ENCODE results near the gene GCK.
"Not testable (repeated sequence)": the region's sequence is repeated elsewhere in the genome, so short reads cannot be mapped to it uniquely, and the experiment has no call there.

GCK gene

GRCh38 chr7:44210107-44210506 is 20.9 kb upstream of the GCK start:
- no peak overlapping the region for H4K8ac ChIP-seq (ENCODE audit: low read depth, low read length)
- H3K4me2 ChIP-seq (ENCODE audit: low read length), result no peak overlapping the region
- H3K4me1 ChIP-seq (ENCODE audit: control insufficient read depth, low read depth, low read length), result no peaks in the 10 kb centered on the region
- WGBS (ENCODE audit: extremely low coverage, insufficient coverage, low lambda C conversion rate), result no CpG with 5 or more reads among the region's 5 CpGs
- no peak overlapping the region for H2BK5ac ChIP-seq (ENCODE audit: low read length)
- no peak overlapping the region for H3K4me3 ChIP-seq (ENCODE audit: low read length)
- H3K79me1 ChIP-seq (ENCODE audit: low read length), result peaks cover 2% of the 10 kb centered on the region
- no peak overlapping the region for H3K18ac ChIP-seq (ENCODE audit: low read length)
- H4K5ac ChIP-seq (ENCODE audit: low read length), result no peak overlapping the region
- no peaks in the 10 kb centered on the region for H3K79me2 ChIP-seq (ENCODE audit: control insufficient read depth, insufficient read depth, low read length)
- H3K23ac ChIP-seq (ENCODE audit: low read length), result no peak overlapping the region
- no peak for DNase-seq
- no peak overlapping the region for H3K27ac ChIP-seq (ENCODE audit: low read depth, low read length)
- H3K36me3 ChIP-seq (ENCODE audit: control insufficient read depth, insufficient read depth, low read length), result peaks cover 24% of the 10 kb centered on the region
- H3K56ac ChIP-seq (ENCODE audit: low read length), result no peak overlapping the region
- H3K4ac ChIP-seq (ENCODE audit: low read depth, low read length), result no peak overlapping the region
- no peak overlapping the region for H3K9ac ChIP-seq (ENCODE audit: low read length)
- no peak overlapping the region for H2AK5ac ChIP-seq (ENCODE audit: low read length)
- no peak overlapping the region for H2BK120ac ChIP-seq (ENCODE audit: low read depth, low read length)
- no peak overlapping the region for H2BK15ac ChIP-seq (replicated peaks; ENCODE audit: low read depth)
- H3K27me3 ChIP-seq (ENCODE audit: insufficient read depth, low read length, poor library complexity), result no peaks in the 10 kb centered on the region

GRCh38 chr7:44208085-44208484 is 18.8 kb upstream of the GCK start:
- Histone ChIP-seq H3K27ac (ENCODE audit: low read depth, low read length) (no peak overlapping the region), H2AK5ac (ENCODE audit: low read length) (no peak overlapping the region), H3K56ac (ENCODE audit: low read length) (no peak overlapping the region), H3K4ac (ENCODE audit: low read depth, low read length) (no peak overlapping the region), H2BK5ac (ENCODE audit: low read length) (no peak overlapping the region), H2BK15ac (replicated peaks; ENCODE audit: low read depth) (no peak overlapping the region), H3K4me2 (ENCODE audit: low read length) (no peak overlapping the region), H4K5ac (ENCODE audit: low read length) (no peak overlapping the region), H3K4me1 (ENCODE audit: control insufficient read depth, low read depth, low read length) (no peaks in the 10 kb centered on the region), H3K27me3 (ENCODE audit: insufficient read depth, low read length, poor library complexity) (no peaks in the 10 kb centered on the region), H3K9ac (ENCODE audit: low read length) (no peak overlapping the region), H3K36me3 (ENCODE audit: control insufficient read depth, insufficient read depth, low read length) (peaks cover 22% of the 10 kb centered on the region), H3K79me1 (ENCODE audit: low read length) (peaks cover 15% of the 10 kb centered on the region), H3K79me2 (ENCODE audit: control insufficient read depth, insufficient read depth, low read length) (peaks cover 9% of the 10 kb centered on the region), H3K4me3 (ENCODE audit: low read length) (no peak overlapping the region), H3K23ac (ENCODE audit: low read length) (no peak overlapping the region), H4K8ac (ENCODE audit: low read depth, low read length) (no peak overlapping the region), H2BK120ac (ENCODE audit: low read depth, low read length) (no peak overlapping the region), H3K18ac (ENCODE audit: low read length) (no peak overlapping the region)
- no CpG with 5 or more reads among the region's 7 CpGs for WGBS (ENCODE audit: extremely low coverage, insufficient coverage, low lambda C conversion rate)
- no peak for DNase-seq

GRCh38 chr7:44206008-44206407 is 16.8 kb upstream of the GCK start:
- no CpG with 5 or more reads among the region's 5 CpGs for WGBS (ENCODE audit: extremely low coverage, insufficient coverage, low lambda C conversion rate)
- H3K27me3 ChIP-seq (ENCODE audit: insufficient read depth, low read length, poor library complexity), result no peaks in the 10 kb centered on the region
- H2BK15ac ChIP-seq (replicated peaks; ENCODE audit: low read depth), result no peak overlapping the region
- H2AK5ac ChIP-seq (ENCODE audit: low read length), result no peak overlapping the region
- peaks cover 26% of the 10 kb centered on the region for H3K79me2 ChIP-seq (ENCODE audit: control insufficient read depth, insufficient read depth, low read length)
- H3K36me3 ChIP-seq (ENCODE audit: control insufficient read depth, insufficient read depth, low read length), result peaks cover 16% of the 10 kb centered on the region
- H3K4me3 ChIP-seq (ENCODE audit: low read length), result no peak overlapping the region
- no peak overlapping the region for H3K9ac ChIP-seq (ENCODE audit: low read length)
- H3K79me1 ChIP-seq (ENCODE audit: low read length), result peaks cover 21% of the 10 kb centered on the region
- H2BK120ac ChIP-seq (ENCODE audit: low read depth, low read length), result no peak overlapping the region
- H4K5ac ChIP-seq (ENCODE audit: low read length), result no peak overlapping the region
- H3K4me1 ChIP-seq (ENCODE audit: control insufficient read depth, low read depth, low read length), result no peaks in the 10 kb centered on the region
- no peak overlapping the region for H3K27ac ChIP-seq (ENCODE audit: low read depth, low read length)
- no peak overlapping the region for H4K8ac ChIP-seq (ENCODE audit: low read depth, low read length)
- no peak overlapping the region for H2BK5ac ChIP-seq (ENCODE audit: low read length)
- no peak overlapping the region for H3K23ac ChIP-seq (ENCODE audit: low read length)
- DNase-seq, result no peak
- H3K4me2 ChIP-seq (ENCODE audit: low read length), result no peak overlapping the region
- no peak overlapping the region for H3K4ac ChIP-seq (ENCODE audit: low read depth, low read length)
- H3K56ac ChIP-seq (ENCODE audit: low read length), result no peak overlapping the region
- H3K18ac ChIP-seq (ENCODE audit: low read length), result no peak overlapping the region

DNA sequence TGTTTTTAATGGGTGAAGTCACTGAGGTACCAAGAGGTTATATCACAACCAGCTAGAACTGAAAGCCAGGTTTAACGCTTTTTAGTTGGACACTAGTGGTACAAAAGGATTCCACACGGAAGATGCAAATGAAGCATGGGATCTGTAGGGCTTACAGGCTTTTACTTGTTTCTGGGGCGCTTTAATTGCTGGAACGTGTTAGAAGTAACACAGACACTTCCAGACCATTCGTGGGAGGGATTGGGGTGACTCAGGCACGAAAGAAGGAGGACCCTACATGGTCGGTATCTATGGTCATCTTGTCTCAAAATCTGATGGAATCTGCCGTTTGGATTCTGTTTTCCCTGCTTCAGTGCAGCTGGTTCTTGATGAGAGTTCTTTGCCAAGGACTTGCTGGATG is 12.6 kb upstream of the GCK start:
- Histone ChIP-seq H3K4me3 (ENCODE audit: low read length) (peak overlapping the region; percentile 99), H3K27me3 (ENCODE audit: insufficient read depth, low read length, poor library complexity) (no peaks in the 10 kb centered on the region), H2BK5ac (ENCODE audit: low read length) (no peak overlapping the region), H3K18ac (ENCODE audit: low read length) (no peak overlapping the region), H3K79me2 (ENCODE audit: control insufficient read depth, insufficient read depth, low read length) (peaks cover 27% of the 10 kb centered on the region), H3K4me2 (ENCODE audit: low read length) (peak overlapping the region; percentile 78), H2BK120ac (ENCODE audit: low read depth, low read length) (no peak overlapping the region), H3K27ac (ENCODE audit: low read depth, low read length) (no peak overlapping the region), H4K5ac (ENCODE audit: low read length) (no peak overlapping the region), H3K4me1 (ENCODE audit: control insufficient read depth, low read depth, low read length) (no peaks in the 10 kb centered on the region), H4K8ac (ENCODE audit: low read depth, low read length) (no peak overlapping the region), H3K56ac (ENCODE audit: low read length) (peak overlapping the region; percentile 99), H3K23ac (ENCODE audit: low read length) (no peak overlapping the region), H3K79me1 (ENCODE audit: low read length) (peaks cover 21% of the 10 kb centered on the region), H3K4ac (ENCODE audit: low read depth, low read length) (no peak overlapping the region), H3K36me3 (ENCODE audit: control insufficient read depth, insufficient read depth, low read length) (peaks cover 4% of the 10 kb centered on the region), H2AK5ac (ENCODE audit: low read length) (no peak overlapping the region), H3K9ac (ENCODE audit: low read length) (peak overlapping the region; percentile 97), H2BK15ac (replicated peaks; ENCODE audit: low read depth) (no peak overlapping the region)
- no CpG with 5 or more reads among the region's 8 CpGs for WGBS (ENCODE audit: extremely low coverage, insufficient coverage, low lambda C conversion rate)
- no peak for DNase-seq

DNA sequence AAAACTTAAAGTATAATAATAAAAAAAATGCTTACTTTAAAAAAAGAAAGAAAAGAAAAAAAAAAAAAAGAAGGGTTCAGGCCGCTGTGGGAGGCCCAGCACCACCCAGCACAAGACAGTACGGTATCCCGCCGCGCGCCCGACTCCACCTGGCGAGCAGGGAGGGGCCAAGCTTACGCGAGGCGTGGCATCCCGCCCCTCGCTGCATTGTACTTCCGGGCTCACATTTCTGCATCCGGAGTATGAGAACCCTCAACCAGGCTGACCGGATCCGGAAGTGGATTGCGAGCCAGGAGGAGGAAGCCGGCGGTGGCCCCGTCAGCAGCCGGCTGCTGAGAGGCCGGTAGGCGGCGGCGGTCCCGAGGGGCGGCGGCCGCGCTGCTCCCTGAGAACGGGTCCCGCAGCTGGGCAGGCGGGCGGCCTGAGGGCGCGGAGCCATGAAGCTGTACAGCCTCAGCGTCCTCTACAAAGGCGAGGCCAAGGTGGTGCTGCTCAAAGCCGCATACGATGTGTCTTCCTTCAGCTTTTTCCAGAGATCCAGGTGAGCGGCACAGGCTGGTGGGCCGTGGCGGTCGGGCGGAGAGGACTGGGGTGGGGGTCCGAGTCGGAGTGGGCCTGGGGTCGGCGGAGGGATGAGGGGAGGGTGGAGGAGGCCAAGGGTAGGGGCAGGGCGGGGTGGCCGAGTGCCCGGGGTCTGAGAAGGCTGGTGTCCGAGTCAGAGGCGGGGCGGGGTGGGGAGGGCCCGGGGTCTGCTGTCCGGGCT is 11.6 kb upstream of the GCK start, which contains the start of gene YKT6:
Gene YKT6, plus strand, starts transcription at position 280 of the 763 bp plus-strand sequence. Its CDS starts 158 bp downstream, at position 438.
- WGBS (ENCODE audit: extremely low coverage, insufficient coverage, low lambda C conversion rate), result no CpG with 5 or more reads among the region's 58 CpGs
- peak within 1 kb of the TSS; percentile 80 for H3K23ac ChIP-seq (ENCODE audit: low read length)
- no peak within 1 kb of the TSS for H3K18ac ChIP-seq (ENCODE audit: low read length)
- peak; percentile 98 for DNase-seq
- H3K79me1 ChIP-seq (ENCODE audit: low read length), result peaks cover 19% of the 10 kb centered on the region
- H2AK5ac ChIP-seq (ENCODE audit: low read length), result no peak within 1 kb of the TSS
- no peaks in the 10 kb centered on the region for H3K27me3 ChIP-seq (ENCODE audit: insufficient read depth, low read length, poor library complexity)
- H3K4ac ChIP-seq (ENCODE audit: low read depth, low read length), result peak within 1 kb of the TSS; percentile 25
- no peak within 1 kb of the TSS for H2BK15ac ChIP-seq (replicated peaks; ENCODE audit: low read depth)
- no peak within 1 kb of the TSS for H4K8ac ChIP-seq (ENCODE audit: low read depth, low read length)
- no peak within 1 kb of the TSS for H2BK5ac ChIP-seq (ENCODE audit: low read length)
- peaks cover 27% of the 10 kb centered on the region for H3K79me2 ChIP-seq (ENCODE audit: control insufficient read depth, insufficient read depth, low read length)
- no peaks in the 10 kb centered on the region for H3K36me3 ChIP-seq (ENCODE audit: control insufficient read depth, insufficient read depth, low read length)
- peak within 1 kb of the TSS; percentile 78 for H3K4me2 ChIP-seq (ENCODE audit: low read length)
- peak within 1 kb of the TSS; percentile 97 for H3K9ac ChIP-seq (ENCODE audit: low read length)
- H3K27ac ChIP-seq (ENCODE audit: low read depth, low read length), result no peak within 1 kb of the TSS
- no peak within 1 kb of the TSS for H2BK120ac ChIP-seq (ENCODE audit: low read depth, low read length)
- no peaks in the 10 kb centered on the region for H3K4me1 ChIP-seq (ENCODE audit: control insufficient read depth, low read depth, low read length)
- peak within 1 kb of the TSS; percentile 99 for H3K4me3 ChIP-seq (ENCODE audit: low read length)
- peak within 1 kb of the TSS; percentile 99 for H3K56ac ChIP-seq (ENCODE audit: low read length)
- no peak within 1 kb of the TSS for H4K5ac ChIP-seq (ENCODE audit: low read length)

GRCh38 chr7:44200163-44200562 is 10.9 kb upstream of the GCK start:
- H3K4me2 ChIP-seq (ENCODE audit: low read length); H3K4me1 ChIP-seq (ENCODE audit: control insufficient read depth, low read depth, low read length); H4K8ac ChIP-seq (ENCODE audit: low read depth, low read length); H3K18ac ChIP-seq (ENCODE audit: low read length); H2BK5ac ChIP-seq (ENCODE audit: low read length); H3K9ac ChIP-seq (ENCODE audit: low read length); H3K4me3 ChIP-seq (ENCODE audit: low read length); H2BK15ac ChIP-seq (replicated peaks; ENCODE audit: low read depth); DNase-seq; H3K23ac ChIP-seq (ENCODE audit: low read length); H4K5ac ChIP-seq (ENCODE audit: low read length); H3K56ac ChIP-seq (ENCODE audit: low read length); H2AK5ac ChIP-seq (ENCODE audit: low read length); H3K36me3 ChIP-seq (ENCODE audit: control insufficient read depth, insufficient read depth, low read length); H3K27ac ChIP-seq (ENCODE audit: low read depth, low read length); H3K4ac ChIP-seq (ENCODE audit: low read depth, low read length); H2BK120ac ChIP-seq (ENCODE audit: low read depth, low read length); H3K27me3 ChIP-seq (ENCODE audit: insufficient read depth, low read length, poor library complexity): not testable (repeated sequence)
- peaks cover 27% of the 10 kb centered on the region for H3K79me2 ChIP-seq (ENCODE audit: control insufficient read depth, insufficient read depth, low read length)
- H3K79me1 ChIP-seq (ENCODE audit: low read length), result peaks cover 19% of the 10 kb centered on the region
- WGBS (ENCODE audit: extremely low coverage, insufficient coverage, low lambda C conversion rate), result no CpG with 5 or more reads among the region's 3 CpGs

Measured in mesendoderm (in vitro differentiated cells).